ENCODE measurements around the gene GPR152.
"Not testable (repeated sequence)": the region's sequence is repeated elsewhere in the genome, so short reads cannot be mapped to it uniquely, and the experiment has no call there.

GPR152 gene

DNA sequence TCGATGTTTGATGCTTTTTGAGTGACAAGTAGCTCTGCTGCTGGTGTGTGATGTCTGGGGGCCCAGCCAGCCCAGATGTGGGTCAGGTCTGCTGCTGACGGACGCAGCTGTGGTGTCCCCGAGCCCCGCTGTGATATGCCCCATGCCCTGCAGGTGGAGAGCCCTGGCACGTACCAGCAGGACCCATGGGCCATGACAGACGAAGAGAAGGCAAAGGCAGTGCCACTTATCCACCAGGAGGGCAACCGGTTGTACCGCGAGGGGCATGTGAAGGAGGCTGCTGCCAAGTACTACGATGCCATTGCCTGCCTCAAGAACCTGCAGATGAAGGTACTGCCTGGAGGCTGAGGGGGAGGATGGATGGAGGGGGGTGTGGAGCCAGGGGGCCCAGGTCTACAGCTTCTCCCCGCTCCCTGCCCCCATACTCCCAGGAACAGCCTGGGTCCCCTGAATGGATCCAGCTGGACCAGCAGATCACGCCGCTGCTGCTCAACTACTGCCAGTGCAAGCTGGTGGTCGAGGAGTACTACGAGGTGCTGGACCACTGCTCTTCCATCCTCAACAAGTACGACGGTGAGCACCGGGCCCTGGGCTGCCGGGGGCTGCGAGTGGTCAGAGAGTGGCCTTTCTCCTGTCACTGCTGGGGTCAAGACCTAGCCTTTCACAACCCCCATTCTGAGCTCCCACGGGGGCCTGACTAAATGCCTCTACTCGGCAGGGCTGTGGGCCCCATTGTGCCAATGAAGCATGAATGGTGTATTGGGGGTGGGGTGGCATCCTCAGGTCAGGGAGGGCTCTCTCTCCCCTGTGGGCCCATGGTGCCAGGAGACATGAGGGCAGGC is 37.6 kb upstream of the GPR152 start:
- no peak for DNase-seq (ENCODE audit: low read depth in 3 of 3, low spot score in 1 of 3)

GRCh38 chr11:67489203-67489884 is 36.8 kb upstream of the GPR152 start:
- no peak for DNase-seq (ENCODE audit: low read depth in 3 of 3, low spot score in 1 of 3)

DNA sequence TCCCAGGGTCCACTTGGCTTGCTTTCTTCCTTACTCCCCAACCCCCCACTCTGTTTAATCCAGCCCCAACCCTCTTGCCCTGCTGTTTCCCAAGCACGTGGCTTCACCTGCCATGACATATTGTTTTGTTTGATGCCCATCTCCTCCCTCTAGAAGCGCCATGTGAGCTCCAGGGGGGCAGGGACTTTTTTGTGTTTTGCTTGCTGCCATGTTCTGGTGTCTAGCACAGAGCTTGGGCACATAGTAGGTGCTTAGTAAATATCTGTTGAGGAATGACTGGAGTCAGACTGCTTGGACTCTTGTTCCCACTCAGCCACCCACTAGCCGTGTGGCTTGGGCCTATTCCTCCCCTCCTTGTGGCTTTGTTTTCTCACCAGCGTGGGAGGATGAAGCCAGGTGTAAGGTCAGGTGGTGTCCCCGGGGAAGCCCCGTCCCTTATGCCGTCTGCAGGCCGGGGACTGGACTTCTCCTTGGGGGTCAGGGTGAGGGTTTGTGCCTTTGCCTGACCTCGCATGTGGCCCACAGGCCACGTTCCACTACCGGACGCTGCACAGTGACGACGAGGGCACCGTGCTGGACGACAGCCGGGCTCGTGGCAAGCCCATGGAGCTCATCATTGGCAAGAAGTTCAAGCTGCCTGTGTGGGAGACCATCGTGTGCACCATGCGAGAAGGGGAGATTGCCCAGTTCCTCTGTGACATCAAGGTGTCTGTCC is 34.1 kb upstream of the GPR152 start:
- DNase-seq (ENCODE audit: low read depth in 3 of 3, low spot score in 1 of 3) = no peak

DNA sequence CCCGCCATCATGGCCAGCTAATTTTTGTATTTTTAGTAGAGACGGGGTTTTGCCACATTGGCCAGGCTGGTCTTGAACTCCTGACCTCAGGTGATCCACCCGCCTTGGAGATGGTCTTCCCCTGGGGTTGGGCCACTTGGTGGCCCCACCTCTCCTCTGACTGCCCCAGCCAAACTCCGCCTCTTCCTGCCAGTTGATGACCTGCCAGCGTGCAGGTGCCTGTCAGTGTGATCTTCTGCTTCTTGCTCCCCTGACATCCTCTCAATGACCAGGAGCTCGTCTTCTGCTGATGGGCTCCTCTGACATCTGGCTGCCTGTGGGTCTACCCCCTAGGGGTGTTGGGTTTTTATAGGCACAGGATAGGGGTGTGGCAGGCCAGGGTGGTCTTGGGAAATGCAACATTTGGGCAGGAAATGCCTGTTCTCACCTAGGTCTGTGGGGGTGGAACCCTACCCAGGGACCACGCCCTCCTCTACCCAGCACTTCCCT is 33.4 kb upstream of the GPR152 start:
- not testable (repeated sequence) for DNase-seq (ENCODE audit: low read depth in 3 of 3, low spot score in 1 of 3)

GRCh38 chr11:67484847-67485311 is 32.4 kb upstream of the GPR152 start:
- DNase-seq (ENCODE audit: low read depth in 3 of 3, low spot score in 1 of 3) = peak in 1 of 3 donors; percentile 56

- no peak for DNase-seq (ENCODE audit: low read depth in 3 of 3, low spot score in 1 of 3)
Observed at GRCh38 chr11:67483831-67484665, 31.5 kb upstream of the GPR152 start.

- DNase-seq (ENCODE audit: low read depth in 3 of 3, low spot score in 1 of 3) = peak; percentile 91 to 93 (median 92)
Observed at GRCh38 chr11:67482827-67483798, 30.6 kb upstream of the GPR152 start, which contains the start of gene AIP. Gene AIP, plus strand, starts transcription at chr11:67483026. Its CDS starts 133 bp downstream, at chr11:67483159.

DNA sequence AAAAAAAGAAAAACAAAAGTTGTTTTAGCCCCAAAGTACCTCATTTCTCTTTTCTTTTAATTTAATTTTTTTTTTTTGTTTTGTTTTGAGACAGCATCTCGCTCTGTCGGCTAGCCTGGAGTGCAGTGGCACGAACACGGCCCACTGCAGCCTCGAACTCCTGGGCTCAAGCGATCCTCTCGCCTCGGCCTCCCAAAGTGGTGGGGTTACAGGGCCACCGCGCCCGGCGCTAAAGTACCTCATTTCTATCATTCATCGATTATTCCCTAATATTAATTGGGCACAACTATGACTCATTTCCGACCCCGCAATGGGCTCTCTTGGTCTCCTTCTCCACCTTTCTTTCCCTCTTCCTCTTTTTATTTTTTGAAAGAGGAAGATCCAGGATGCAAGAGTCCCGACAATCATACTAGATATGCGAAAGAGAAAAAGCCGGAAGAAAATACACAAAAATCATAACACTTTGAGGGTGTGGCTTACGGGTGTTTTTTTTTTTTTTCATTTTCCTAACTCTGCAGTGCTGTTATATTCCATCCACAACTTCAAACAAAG is 29.8 kb upstream of the GPR152 start:
- DNase-seq (ENCODE audit: low read depth in 3 of 3, low spot score in 1 of 3) = no peak

- not testable (repeated sequence) for DNase-seq (ENCODE audit: low read depth in 3 of 3, low spot score in 1 of 3)
Observed at GRCh38 chr11:67477344-67478050, 25.0 kb upstream of the GPR152 start.

- DNase-seq (ENCODE audit: low read depth in 3 of 3, low spot score in 1 of 3) = not testable (repeated sequence)
Observed at GRCh38 chr11:67476692-67477091, 24.2 kb upstream of the GPR152 start.

DNA sequence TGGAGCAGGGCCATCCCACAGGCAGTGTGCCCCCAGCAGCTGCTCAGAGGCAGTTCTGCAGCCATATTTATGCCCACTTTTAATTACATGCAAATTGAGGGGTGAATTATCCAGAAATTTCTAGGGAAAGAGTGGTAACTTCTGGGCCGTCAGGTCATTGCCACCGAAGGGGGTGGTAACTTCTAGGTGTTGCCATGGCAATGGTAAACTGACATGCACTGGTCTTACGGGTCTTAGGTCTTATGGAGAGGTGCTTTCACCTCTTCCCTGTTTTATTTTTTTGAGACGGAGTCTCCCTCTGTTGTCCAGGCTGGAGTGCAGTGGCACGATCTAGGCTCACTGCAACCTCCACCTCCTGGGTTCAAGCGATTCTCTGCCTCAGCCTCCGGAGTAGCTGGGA is 20.4 kb upstream of the GPR152 start:
- no peak for DNase-seq (ENCODE audit: low read depth in 3 of 3, low spot score in 1 of 3)

GRCh38 chr11:67470337-67471002 is 17.9 kb upstream of the GPR152 start:
- no peak for DNase-seq (ENCODE audit: low read depth in 3 of 3, low spot score in 1 of 3)

- DNase-seq (ENCODE audit: low read depth in 3 of 3, low spot score in 1 of 3) = no peak
Observed at GRCh38 chr11:67469508-67469811, 16.9 kb upstream of the GPR152 start.

DNA sequence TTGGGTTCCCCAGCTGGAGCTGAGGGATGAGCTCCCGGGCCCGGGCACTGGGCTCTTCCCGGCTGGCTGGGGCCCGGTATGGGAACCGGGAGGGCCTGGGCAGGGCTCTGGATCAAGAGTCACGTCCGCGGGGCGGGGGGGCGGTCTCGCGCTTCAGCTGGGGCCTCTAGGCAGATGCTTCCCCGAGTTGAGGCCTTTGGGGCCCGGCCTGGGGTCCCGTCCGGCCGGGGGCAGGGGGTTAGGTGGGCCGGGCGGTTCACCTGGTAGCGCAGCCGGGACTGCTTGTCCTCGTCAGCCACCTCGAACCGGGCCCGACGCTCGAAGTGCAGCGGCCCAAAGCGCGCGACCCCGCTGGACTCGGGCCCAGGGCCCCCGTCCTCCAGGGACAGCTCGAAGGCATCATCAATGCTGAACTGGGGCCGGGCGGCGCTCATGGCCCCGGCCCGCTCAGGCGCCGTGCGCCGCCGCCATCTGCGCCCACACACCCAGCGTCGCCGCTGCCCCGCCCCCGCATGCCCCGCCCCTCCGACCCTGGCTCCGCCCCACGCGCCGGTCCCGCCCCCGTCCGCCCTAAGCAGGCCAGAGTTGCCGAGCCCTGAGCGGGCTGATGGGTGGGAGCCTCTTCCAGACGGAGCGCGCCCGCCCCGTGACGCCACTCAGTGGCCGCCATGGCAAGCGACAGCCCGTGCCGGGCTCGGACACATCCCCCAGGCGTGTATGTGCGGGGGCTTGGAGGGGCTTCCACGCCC is 16.4 kb upstream of the GPR152 start, which contains the start of gene TMEM134:
TMEM134 (minus strand) TSS at position 493 of the 749 bp plus-strand sequence; CDS start at position 434, 59 bp downstream.
- DNase-seq (ENCODE audit: low read depth in 3 of 3, low spot score in 1 of 3) = peak; percentile 88 to 95 (median 90)

DNA sequence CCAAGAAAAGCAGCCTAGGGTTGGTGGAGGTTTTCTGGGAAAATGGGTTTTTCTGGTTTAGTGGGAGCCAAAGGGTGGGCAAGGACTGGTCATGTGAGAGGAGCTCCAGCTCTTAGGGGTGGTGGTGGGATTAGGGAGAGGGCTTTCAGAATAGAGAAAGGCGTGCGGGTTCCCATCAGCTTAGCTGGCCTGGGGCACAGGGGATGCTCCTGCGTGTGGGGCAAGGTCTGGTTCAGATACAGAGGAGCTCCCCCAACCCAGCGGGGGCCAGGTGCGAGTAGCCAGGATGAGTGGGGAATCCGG is 15.9 kb upstream of the GPR152 start:
- no peak for DNase-seq (ENCODE audit: low read depth in 3 of 3, low spot score in 1 of 3)

- no peak for DNase-seq (ENCODE audit: low read depth in 3 of 3, low spot score in 1 of 3)
Observed at GRCh38 chr11:67468056-67468455, 15.5 kb upstream of the GPR152 start.

Measured in stimulated activated CD4-positive, alpha-beta T cell treated with anti-CD3 and anti-CD28 coated beads, TNF-alpha, amount 100 ng/mL, for 1 hour (primary cell).